Chondrocyte (in vitro differentiated cells): ENCODE measurements around the gene GRK3. TPM values are rescaled to one million over a fixed set of nuclear protein-coding genes. Genes with fewer than 3 reads are reported as not detected.

ENCODE experiments used
- DNase-seq: peaks from one replicate; pipeline ENCODE4 v3.0.0; 2021; ENCODE audit warnings: mixed read lengths, low spot score
- H3K27ac Mint-ChIP-seq: one replicate; pipeline ENCODE4 v1.8.0; 2021; ENCODE audit warnings: mild to moderate bottlenecking, moderate library complexity, mixed read lengths; ENCODE audit not compliant: unreplicated experiment
- H3K27me3 Mint-ChIP-seq: 2 replicates; pipeline ENCODE4 v1.8.0; 2021; ENCODE audit warnings: low read depth, mixed read lengths
- H3K36me3 Mint-ChIP-seq: 2 replicates; pipeline ENCODE4 v1.8.0; 2021; ENCODE audit warnings: low read depth, mixed read lengths
- H3K4me1 Mint-ChIP-seq: 2 replicates; pipeline ENCODE4 v1.8.0; 2021; ENCODE audit warnings: low read depth, mild to moderate bottlenecking, mixed read lengths
- H3K4me3 Mint-ChIP-seq: one replicate; pipeline ENCODE4 v1.8.0; 2021; ENCODE audit warnings: mild to moderate bottlenecking, moderate library complexity, mixed read lengths; ENCODE audit not compliant: unreplicated experiment
- H3K9me3 Mint-ChIP-seq: 2 replicates; pipeline ENCODE4 v1.8.0; 2021; ENCODE audit warnings: low read depth, mixed read lengths
- CTCF ChIP-seq: fragments of 200-600 bp; sonication (generic); IDR thresholded peaks from 2 replicates; pipeline ENCODE4 v1.5.0; 2021; ENCODE audit warnings: antibody characterized with exemption, mild to moderate bottlenecking, moderate library complexity
- total RNA-seq: library from RNA; stranded (reverse); gene quantifications from 3 replicates; pipeline ENCODE4 v1.2.1, GENCODE V29; 2021

Gene GRK3
- total RNA-seq, 1 donor from 2014 or later, result 2.0 TPM

- H3K4me1 Mint-ChIP-seq, result peaks cover 36% of the 10 kb centered on the region
- no peak for DNase-seq
- no peaks in the 10 kb centered on the region for H3K36me3 Mint-ChIP-seq
- H3K27me3 Mint-ChIP-seq, result no peaks in the 10 kb centered on the region
- H3K4me3 Mint-ChIP-seq, result no peak overlapping the region
- peak overlapping the region; percentile 93 for H3K27ac Mint-ChIP-seq
- no peak for TF ChIP-seq CTCF
- H3K9me3 Mint-ChIP-seq, result peaks cover 7% of the 10 kb centered on the region
Observed at GRCh38 chr22:25760848-25761595, 196.5 kb downstream of the GRK3 start.

GRCh38 chr22:25762147-25762546 lies 197.7 kb downstream of the GRK3 start:
- Mint-ChIP-seq H3K27me3 (no peaks in the 10 kb centered on the region), H3K36me3 (peaks cover 9% of the 10 kb centered on the region), H3K9me3 (peaks cover 18% of the 10 kb centered on the region), H3K27ac (peak overlapping the region; percentile 68), H3K4me3 (no peak overlapping the region), H3K4me1 (peaks cover 34% of the 10 kb centered on the region)
- DNase-seq, result no peak
- TF ChIP-seq CTCF, result no peak

- no peaks in the 10 kb centered on the region for H3K27me3 Mint-ChIP-seq
- peaks cover 22% of the 10 kb centered on the region for H3K9me3 Mint-ChIP-seq
- DNase-seq, result no peak
- TF ChIP-seq CTCF, result no peak
- peak overlapping the region; percentile 50 for H3K27ac Mint-ChIP-seq
- H3K36me3 Mint-ChIP-seq, result peaks cover 9% of the 10 kb centered on the region
- H3K4me1 Mint-ChIP-seq, result peaks cover 30% of the 10 kb centered on the region
- H3K4me3 Mint-ChIP-seq, result no peak overlapping the region
Observed at GRCh38 chr22:25763239-25763777, 198.8 kb downstream of the GRK3 start.

GRCh38 chr22:25764270-25765015 lies 200.0 kb downstream of the GRK3 start:
- peaks cover 6% of the 10 kb centered on the region for H3K27me3 Mint-ChIP-seq
- peaks cover 26% of the 10 kb centered on the region for H3K4me1 Mint-ChIP-seq
- no peak overlapping the region for H3K27ac Mint-ChIP-seq
- peak; percentile 15 for TF ChIP-seq CTCF
- H3K4me3 Mint-ChIP-seq, result no peak overlapping the region
- H3K9me3 Mint-ChIP-seq, result peaks cover 22% of the 10 kb centered on the region
- peaks cover 9% of the 10 kb centered on the region for H3K36me3 Mint-ChIP-seq
- DNase-seq, result no peak

GRCh38 chr22:25765016-25765367 lies 200.5 kb downstream of the GRK3 start:
- Mint-ChIP-seq H3K4me3 (no peak overlapping the region), H3K27ac (no peak overlapping the region), H3K4me1 (peaks cover 21% of the 10 kb centered on the region), H3K27me3 (peaks cover 10% of the 10 kb centered on the region), H3K36me3 (peaks cover 9% of the 10 kb centered on the region), H3K9me3 (peaks cover 22% of the 10 kb centered on the region)
- TF ChIP-seq CTCF, result no peak
- DNase-seq, result no peak
